Central memory CD8-positive, alpha-beta T cell (primary cell): ENCODE data around the gene RMND5A.

Source experiments
- ATAC-seq: fragments of 150-1000 bp; cut with Tn5 transposase; replicated peaks from 2 replicates; pipeline ENCODE4 v1.10.0; 2022; ENCODE audit warnings: mild to moderate bottlenecking, moderate FRiP score, moderate number of reproducible peaks; ENCODE audit not compliant: poor library complexity, severe bottlenecking; ENCODE audit errors: extremely low read depth
- DNase-seq, 2 donors: peaks; one replicate each; pipeline ENCODE4 v3.0.0; 2021; ENCODE audit warnings: low spot score in 2 of 2
- H3K27ac Mint-ChIP-seq: one replicate; pipeline ENCODE4 v1.8.0; 2022; ENCODE audit warnings: low read depth, mild to moderate bottlenecking, moderate library complexity, mixed read lengths
- H3K27me3 Mint-ChIP-seq: one replicate; pipeline ENCODE4 v1.8.0; 2022; ENCODE audit warnings: mixed read lengths
- H3K36me3 Mint-ChIP-seq: one replicate; pipeline ENCODE4 v1.8.0; 2022; ENCODE audit warnings: mild to moderate bottlenecking, moderate library complexity, mixed read lengths; ENCODE audit not compliant: insufficient read depth
- H3K4me1 Mint-ChIP-seq: one replicate; pipeline ENCODE4 v1.8.0; 2022; ENCODE audit warnings: mixed read lengths
- H3K4me3 Mint-ChIP-seq: one replicate; pipeline ENCODE4 v1.8.0; 2022; ENCODE audit warnings: mild to moderate bottlenecking, moderate library complexity, mixed read lengths
- H3K9me3 Mint-ChIP-seq: one replicate; pipeline ENCODE4 v1.8.0; 2022; ENCODE audit warnings: mixed read lengths

RMND5A gene

DNA sequence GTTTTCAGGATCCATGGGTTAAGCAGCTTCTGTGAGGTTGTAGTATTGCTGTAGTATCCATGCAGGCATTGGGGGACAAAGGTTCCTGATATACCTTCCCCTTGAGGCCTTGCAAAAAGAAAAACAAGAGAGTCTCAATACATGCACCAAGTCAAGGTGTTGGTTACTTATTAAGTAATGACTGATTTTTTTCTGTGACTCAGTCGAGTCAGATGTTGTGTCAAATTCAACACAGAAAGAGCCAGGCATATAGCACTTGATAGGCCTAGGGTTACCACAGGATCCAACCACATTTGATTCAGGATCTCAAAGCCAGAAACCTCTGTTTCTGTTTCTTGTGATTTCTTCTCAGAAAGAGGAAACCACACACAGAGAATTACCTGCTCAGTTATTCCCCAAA is 95.5 kb downstream of the RMND5A start:
- Mint-ChIP-seq H3K27ac (peak overlapping the region; percentile 88), H3K4me1 (peaks cover 78% of the 10 kb centered on the region), H3K9me3 (no peaks in the 10 kb centered on the region), H3K27me3 (no peaks in the 10 kb centered on the region), H3K36me3 (peaks cover 46% of the 10 kb centered on the region), H3K4me3 (peak overlapping the region; percentile 52)
- ATAC-seq: peak; percentile 73
- DNase-seq: no peak

- Mint-ChIP-seq H3K36me3 (peaks cover 47% of the 10 kb centered on the region), H3K4me1 (peaks cover 74% of the 10 kb centered on the region), H3K27ac (peak overlapping the region; percentile 98), H3K27me3 (no peaks in the 10 kb centered on the region), H3K9me3 (no peaks in the 10 kb centered on the region), H3K4me3 (peak overlapping the region; percentile 57)
- DNase-seq: no peak
- ATAC-seq: no peak
These were observed 98.2 kb downstream of the RMND5A start for GRCh38 chr2:86818114-86818801.

- H3K4me3 Mint-ChIP-seq: peak overlapping the region; percentile 57
- no peak for DNase-seq
- peaks cover 75% of the 10 kb centered on the region for H3K4me1 Mint-ChIP-seq
- H3K36me3 Mint-ChIP-seq: peaks cover 48% of the 10 kb centered on the region
- H3K9me3 Mint-ChIP-seq: no peaks in the 10 kb centered on the region
- ATAC-seq: no peak
- H3K27ac Mint-ChIP-seq: peak overlapping the region; percentile 98
- H3K27me3 Mint-ChIP-seq: no peaks in the 10 kb centered on the region
These were observed 98.9 kb downstream of the RMND5A start for GRCh38 chr2:86818957-86819356.

GRCh38 chr2:86821306-86821705 is 101.2 kb downstream of the RMND5A start:
- ATAC-seq (peak; percentile 4), DNase-seq (peak in 1 of 2 donors; percentile 31)
- Mint-ChIP-seq H3K36me3 (peaks cover 49% of the 10 kb centered on the region), H3K27me3 (no peaks in the 10 kb centered on the region), H3K4me3 (peak overlapping the region; percentile 83), H3K27ac (peak overlapping the region; percentile 98), H3K4me1 (peaks cover 83% of the 10 kb centered on the region), H3K9me3 (no peaks in the 10 kb centered on the region)

- peaks cover 81% of the 10 kb centered on the region for H3K4me1 Mint-ChIP-seq
- peak overlapping the region; percentile 83 for H3K4me3 Mint-ChIP-seq
- DNase-seq (no peak), ATAC-seq (no peak)
- H3K9me3 Mint-ChIP-seq: no peaks in the 10 kb centered on the region
- peaks cover 51% of the 10 kb centered on the region for H3K36me3 Mint-ChIP-seq
- no peaks in the 10 kb centered on the region for H3K27me3 Mint-ChIP-seq
- peak overlapping the region; percentile 98 for H3K27ac Mint-ChIP-seq
These were observed 101.8 kb downstream of the RMND5A start for GRCh38 chr2:86821842-86822241.

DNA sequence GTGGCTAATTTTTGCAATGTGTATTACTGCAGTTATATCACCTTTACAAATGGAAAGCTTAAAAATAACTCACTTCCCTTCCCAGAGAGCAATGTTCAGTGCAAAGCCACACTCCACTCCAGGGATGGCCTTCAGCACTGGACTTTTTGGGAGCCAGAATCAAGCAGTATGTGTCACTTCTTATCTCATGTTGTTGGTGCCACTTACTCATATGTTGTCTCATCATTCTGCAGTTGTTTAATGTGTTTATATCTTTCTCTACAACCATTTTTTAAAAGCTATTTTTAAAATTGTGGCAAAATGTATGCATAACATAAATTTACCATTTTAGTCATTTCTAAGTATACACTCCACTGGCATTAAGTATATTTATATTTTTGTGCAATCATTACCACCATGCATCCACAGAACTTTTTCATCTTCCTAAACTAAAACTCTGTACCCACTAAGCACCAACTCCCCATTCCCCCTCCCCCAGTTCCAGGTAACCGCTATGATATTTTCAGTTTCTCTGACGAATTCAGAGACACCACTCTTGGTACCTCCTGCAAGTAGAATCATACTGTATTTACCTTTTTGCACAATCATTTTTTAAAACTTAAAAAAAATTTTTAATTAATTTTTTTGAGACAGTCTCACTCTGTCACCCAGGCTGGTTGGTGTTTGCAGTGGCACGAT is 102.7 kb downstream of the RMND5A start:
- Mint-ChIP-seq H3K27me3 (no peaks in the 10 kb centered on the region), H3K36me3 (peaks cover 51% of the 10 kb centered on the region), H3K9me3 (no peaks in the 10 kb centered on the region), H3K27ac (peak overlapping the region; percentile 98), H3K4me3 (peak overlapping the region; percentile 83), H3K4me1 (peaks cover 82% of the 10 kb centered on the region)
- DNase-seq: no peak
- no peak for ATAC-seq

GRCh38 chr2:86825036-86825692 is 105.1 kb downstream of the RMND5A start:
- Mint-ChIP-seq H3K4me3 (peak overlapping the region; percentile 83), H3K27me3 (no peaks in the 10 kb centered on the region), H3K27ac (peak overlapping the region; percentile 98), H3K4me1 (peaks cover 84% of the 10 kb centered on the region), H3K9me3 (no peaks in the 10 kb centered on the region), H3K36me3 (peaks cover 47% of the 10 kb centered on the region)
- no peak for DNase-seq
- peak; percentile 13 for ATAC-seq

GRCh38 chr2:86825693-86826381 is 105.7 kb downstream of the RMND5A start:
- Mint-ChIP-seq H3K27me3 (no peaks in the 10 kb centered on the region), H3K27ac (peak overlapping the region; percentile 98), H3K36me3 (peaks cover 46% of the 10 kb centered on the region), H3K4me3 (peak overlapping the region; percentile 83), H3K9me3 (no peaks in the 10 kb centered on the region), H3K4me1 (peaks cover 82% of the 10 kb centered on the region)
- ATAC-seq: peak; percentile 92
- peak; percentile 60 to 91 for DNase-seq

- DNase-seq: no peak
- no peaks in the 10 kb centered on the region for H3K9me3 Mint-ChIP-seq
These were observed 106.9 kb downstream of the RMND5A start for GRCh38 chr2:86826951-86827350.

More at GRCh38 chr2:86826951-86827350, 106.9 kb downstream of the RMND5A start:
- Mint-ChIP-seq H3K4me3 (peak overlapping the region; percentile 83), H3K36me3 (peaks cover 36% of the 10 kb centered on the region), H3K27ac (peak overlapping the region; percentile 98), H3K27me3 (no peaks in the 10 kb centered on the region), H3K4me1 (peaks cover 77% of the 10 kb centered on the region)
- ATAC-seq: no peak
